ENCODE results near the gene CHPF. TPM values are rescaled to one million over a fixed set of nuclear protein-coding genes. Genes with fewer than 3 reads are reported as not detected.

Gene CHPF
- total RNA-seq, 1 donor from 2014 or later: 4.7 TPM

DNA sequence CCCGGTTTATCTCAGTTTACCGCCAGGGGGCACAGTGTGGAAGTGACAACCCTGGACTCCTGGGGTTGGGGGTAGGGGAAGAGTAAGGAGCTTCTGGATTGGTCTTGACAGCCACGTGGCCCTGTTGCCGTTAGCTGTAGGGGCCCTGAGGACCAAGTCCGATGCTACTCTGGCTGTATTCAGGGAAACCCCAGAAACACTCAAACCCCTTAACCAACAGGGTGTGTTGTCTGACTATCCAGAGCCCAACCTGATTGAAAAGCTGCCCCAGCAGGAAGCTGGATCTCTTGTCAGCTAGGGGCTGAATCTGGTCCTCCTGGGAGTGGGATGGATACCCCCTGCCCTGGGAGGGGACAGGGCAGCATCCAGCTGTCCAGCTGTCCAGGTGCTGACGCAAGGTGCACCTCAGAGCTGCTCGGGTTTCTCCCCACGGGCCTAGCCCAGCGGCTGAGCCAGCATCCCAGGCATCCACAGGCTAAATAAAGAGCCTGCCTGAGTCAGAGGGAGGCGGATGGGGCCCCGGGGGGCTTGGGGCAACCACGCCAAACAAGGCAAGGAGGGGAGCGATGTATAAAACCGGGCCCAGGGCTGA lies 48.0 kb downstream of the CHPF start:
- H3K9me3 Mint-ChIP-seq: no peaks in the 10 kb centered on the region
- DNase-seq (no peak), ATAC-seq (ENCODE audit: low read depth) (no peak)
- H3K4me3 Mint-ChIP-seq: no peak overlapping the region
- peaks cover 34% of the 10 kb centered on the region for H3K4me1 Mint-ChIP-seq
- POLR2A ChIA-PET: interaction anchor here (1.2 kb wide), 1 partner anchor 34 kb away, joined by 3 read pairs; no protein-coding TSS in a partner anchor
- H3K27ac Mint-ChIP-seq: no peak overlapping the region
- intact Hi-C loops (cut with micrococcal nuclease): loop anchor here (1.0 to 10.0 kb wide), 4 partner anchors 11 to 1709 kb away; partner anchors contain the start of genes CNPPD1 and RETREG2
- H3K27me3 Mint-ChIP-seq: peaks cover 44% of the 10 kb centered on the region
- peaks cover 4% of the 10 kb centered on the region for H3K36me3 Mint-ChIP-seq (ENCODE audit: low read depth)
- TF ChIP-seq CTCF (IDR thresholded peaks at IDR 0.05): no peak
- CTCF ChIA-PET: interaction anchor here (0.6 to 5.7 kb wide), 6 partner anchors 13 to 147 kb away, joined by 3 to 63 read pairs (median 4); partner anchors contain the start of gene STK11IP

DNA sequence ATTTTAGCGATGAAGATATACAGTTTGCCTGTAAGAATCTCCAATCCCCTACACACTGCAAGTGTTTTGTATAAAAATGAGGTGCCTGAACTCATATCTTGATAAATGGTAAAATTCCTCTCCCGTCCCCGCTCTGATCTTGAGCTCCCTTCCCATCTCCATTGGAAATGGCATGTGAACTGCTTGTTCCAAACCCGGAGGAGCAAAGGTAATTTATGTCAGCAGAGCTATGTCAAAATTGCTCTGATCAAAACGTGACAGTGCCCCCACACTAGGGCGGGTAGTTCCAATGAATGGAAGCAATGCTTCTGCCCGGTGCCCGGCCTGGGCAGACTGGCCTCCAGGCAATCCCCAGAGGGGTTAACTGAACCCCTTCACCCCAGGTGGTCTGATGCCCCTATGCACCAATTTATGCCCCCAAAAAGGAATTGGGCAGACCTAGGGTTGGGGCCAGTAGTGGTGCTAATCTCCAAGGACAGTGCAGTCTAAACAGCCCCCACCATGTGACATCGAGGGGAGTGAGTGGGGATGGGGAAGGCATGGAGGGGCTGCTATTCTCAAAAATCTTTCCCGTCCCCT lies 48.6 kb downstream of the CHPF start:
- H3K36me3 Mint-ChIP-seq (ENCODE audit: low read depth): peaks cover 4% of the 10 kb centered on the region
- POLR2A ChIA-PET: interaction anchor here (1.2 kb wide), 1 partner anchor 35 kb away, joined by 3 read pairs; no protein-coding TSS in a partner anchor
- no peaks in the 10 kb centered on the region for H3K9me3 Mint-ChIP-seq
- no peak for ATAC-seq (ENCODE audit: low read depth)
- no peak for DNase-seq
- H3K4me1 Mint-ChIP-seq: peaks cover 31% of the 10 kb centered on the region
- H3K4me3 Mint-ChIP-seq: no peak overlapping the region
- no peak for TF ChIP-seq CTCF (IDR thresholded peaks at IDR 0.05)
- CTCF ChIA-PET: interaction anchor here (0.7 to 5.7 kb wide), 6 partner anchors 13 to 148 kb away, joined by 3 to 63 read pairs (median 4); partner anchors contain the start of gene STK11IP
- intact Hi-C loops (cut with micrococcal nuclease): loop anchor here (1.0 to 10.0 kb wide), 4 partner anchors 11 to 1710 kb away; partner anchors contain the start of genes CNPPD1 and RETREG2
- H3K27ac Mint-ChIP-seq: no peak overlapping the region
- peaks cover 48% of the 10 kb centered on the region for H3K27me3 Mint-ChIP-seq

GRCh38 chr2:219493086-219493485 lies 50.5 kb downstream of the CHPF start:
- ChIA-PET POLR2A (no interaction called here), CTCF (interaction anchor here (5.7 kb wide), 1 partner anchor 37 kb away, joined by 63 read pairs; no protein-coding TSS in a partner anchor)
- H3K4me3 Mint-ChIP-seq: no peak overlapping the region
- intact Hi-C loops (cut with micrococcal nuclease): loop anchor here (10.0 kb wide), 1 partner anchor 1712 kb away; no protein-coding TSS in a partner anchor
- H3K27ac Mint-ChIP-seq: no peak overlapping the region
- H3K4me1 Mint-ChIP-seq: peaks cover 16% of the 10 kb centered on the region
- H3K36me3 Mint-ChIP-seq (ENCODE audit: low read depth): no peaks in the 10 kb centered on the region
- ATAC-seq (ENCODE audit: low read depth) (no peak), DNase-seq (no peak)
- no peaks in the 10 kb centered on the region for H3K9me3 Mint-ChIP-seq
- peaks cover 49% of the 10 kb centered on the region for H3K27me3 Mint-ChIP-seq
- TF ChIP-seq CTCF (IDR thresholded peaks at IDR 0.05): no peak

GRCh38 chr2:219492575-219492974 lies 51.0 kb downstream of the CHPF start:
- Mint-ChIP-seq H3K9me3 (no peaks in the 10 kb centered on the region), H3K36me3 (ENCODE audit: low read depth) (no peaks in the 10 kb centered on the region), H3K4me1 (peaks cover 14% of the 10 kb centered on the region), H3K4me3 (no peak overlapping the region), H3K27ac (no peak overlapping the region), H3K27me3 (peaks cover 48% of the 10 kb centered on the region)
- POLR2A ChIA-PET: no interaction called here
- CTCF ChIA-PET: interaction anchor here (5.7 kb wide), 1 partner anchor 37 kb away, joined by 63 read pairs; no protein-coding TSS in a partner anchor
- DNase-seq (no peak), ATAC-seq (ENCODE audit: low read depth) (no peak)
- intact Hi-C loops (cut with micrococcal nuclease): loop anchor here (10.0 kb wide), 1 partner anchor 1712 kb away; no protein-coding TSS in a partner anchor
- no peak for TF ChIP-seq CTCF (IDR thresholded peaks at IDR 0.05)
